Common myeloid progenitor, CD34-positive (primary cell): ENCODE measurements around the gene FBN3. TPM values are rescaled to one million over a fixed set of nuclear protein-coding genes. Genes with fewer than 3 reads are reported as not detected.
A peak's percentile ranks its signal among the peaks of the same experiment; 100 is the strongest.

Source experiments
- CTCF ChIA-PET: fragments of 350-600 bp; sonication (Branson Sonifier 250); formaldehyde crosslinking; loops from one replicate; lab custom pipeline; 2021; ENCODE audit warnings: antibody characterized with exemption; lab: Charles Lee
- POLR2A ChIA-PET: fragments of 350-600 bp; sonication (Branson Sonifier 250); formaldehyde crosslinking; loops from one replicate; lab custom pipeline; 2021; ENCODE audit warnings: antibody characterized with exemption; lab: Charles Lee
- DNase-seq, 3 donors: peaks; one replicate each; pipeline versions ENCODE4 v3.0.0 to v3.0.0-alpha.2; 2013
- H3K27ac ChIP-seq, 2 experiments: 1 replicate in 1 of 2; 2 replicates in 1 of 2; pipeline ENCODE4 v1.7.0; 2013; ENCODE audit warnings: inconsistent platforms in 2 of 2, low read length in 2 of 2, mild to moderate bottlenecking in 2 of 2, low read depth in 1 of 2, moderate library complexity in 1 of 2; ENCODE audit not compliant: severe bottlenecking in 2 of 2, insufficient read depth in 1 of 2, poor library complexity in 1 of 2
- H3K27me3 ChIP-seq, 5 experiments: replicated peaks in 2 of 5; 1 replicate in 3 of 5; 2 replicates in 2 of 5; pipeline versions ENCODE4 v1.6.1 to v1.7.0; 2013; ENCODE audit warnings: low read length in 4 of 5, mild to moderate bottlenecking in 2 of 5, moderate library complexity in 2 of 5, inconsistent platforms in 1 of 5; ENCODE audit not compliant: insufficient read depth in 5 of 5, control insufficient read depth in 4 of 5
- H3K36me3 ChIP-seq, 4 experiments: 1 replicate in 2 of 4; 2 replicates in 2 of 4; pipeline versions ENCODE4 v1.6.1 to v1.7.0; 2013; ENCODE audit warnings: low read length in 3 of 4, control low read depth in 1 of 4, mild to moderate bottlenecking in 1 of 4; ENCODE audit not compliant: control insufficient read depth in 4 of 4, insufficient read depth in 4 of 4
- H3K4me1 ChIP-seq, 4 experiments: 1 replicate in 3 of 4; 2 replicates in 1 of 4; pipeline versions ENCODE4 v1.6.1 to v1.7.1; 2013; ENCODE audit warnings: low read length in 3 of 4, mild to moderate bottlenecking in 3 of 4, control low read depth in 1 of 4, inconsistent platforms in 1 of 4, moderate library complexity in 1 of 4; ENCODE audit not compliant: control insufficient read depth in 4 of 4, insufficient read depth in 4 of 4; ENCODE audit errors: control extremely low read depth in 1 of 4
- H3K4me3 ChIP-seq, 7 experiments: 1 replicate in 4 of 7; 2 replicates in 3 of 7; pipeline versions ENCODE4 v1.5.1 to v1.7.0; 2013; ENCODE audit warnings: mild to moderate bottlenecking in 7 of 7, low read length in 6 of 7, moderate library complexity in 6 of 7, inconsistent platforms in 2 of 7, low read depth in 2 of 7, control low read depth in 1 of 7; ENCODE audit not compliant: insufficient read depth in 4 of 7, control insufficient read depth in 1 of 7; ENCODE audit errors: extremely low read depth in 1 of 7
- H3K9me3 ChIP-seq, 5 experiments: 1 replicate in 4 of 5; 2 replicates in 1 of 5; pipeline versions ENCODE4 v1.6.1 to v1.7.1; 2013; ENCODE audit warnings: low read length in 4 of 5, mild to moderate bottlenecking in 2 of 5, inconsistent platforms in 1 of 5, low read depth in 1 of 5, moderate library complexity in 1 of 5; ENCODE audit not compliant: control insufficient read depth in 4 of 5, insufficient read depth in 2 of 5; ENCODE audit errors: control extremely low read depth in 1 of 5
- WGBS: methylation state at CpG from one replicate; pipeline ENCODE4 v1.1.5; 2013; ENCODE audit not compliant: insufficient coverage; 5-methylcytosine and 5-hydroxymethylcytosine counted together
- polyA plus RNA-seq: library from polyadenylated mRNA; unstranded; fragments of 120-200 nt; gene quantifications from one replicate; pipeline ENCODE4 v1.2.1, GENCODE V29; 2013

Gene FBN3
- polyA plus RNA-seq: 0.01 TPM

DNA sequence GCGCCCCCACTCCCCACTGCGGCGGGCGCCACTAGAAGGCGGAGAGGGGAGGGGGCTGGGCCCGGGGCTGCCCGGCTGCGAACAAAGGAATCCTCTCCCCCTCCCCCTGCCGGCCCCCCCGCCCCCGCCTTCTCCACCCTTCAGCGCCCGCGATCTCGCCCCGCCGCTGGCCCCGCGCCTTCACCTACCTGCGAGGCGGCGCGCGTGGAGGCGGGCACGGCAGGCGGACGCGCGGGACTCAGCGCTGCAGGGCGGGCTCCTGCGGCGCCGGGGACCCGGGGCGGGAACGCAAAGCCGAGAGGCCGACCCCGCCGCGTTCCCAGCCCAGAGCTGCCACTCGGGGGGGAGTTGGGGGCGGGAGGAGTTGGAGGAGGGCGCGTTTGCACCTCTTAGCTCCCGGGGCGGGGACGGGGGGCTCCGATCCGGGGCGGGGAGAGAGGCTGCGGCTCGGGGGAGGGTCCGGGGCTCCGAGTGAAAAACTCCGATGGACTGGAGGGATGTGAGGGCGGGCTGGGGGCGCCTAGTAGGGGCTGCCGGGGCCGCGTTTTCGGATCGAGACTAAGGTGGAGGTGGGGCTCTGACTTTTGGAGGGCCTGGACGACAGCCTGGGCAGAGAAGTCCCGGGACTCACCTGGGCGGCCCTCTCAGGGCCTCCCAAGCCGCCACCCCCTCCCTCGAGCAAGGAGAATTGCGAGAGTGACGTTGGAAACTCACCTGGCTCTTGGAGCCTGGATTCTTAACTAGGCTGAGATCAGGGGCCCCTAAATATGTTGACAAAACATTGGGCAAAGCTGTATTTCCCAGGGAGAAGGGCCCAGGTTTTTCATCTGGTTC lies at the start of gene FBN3:
Gene FBN3 (minus strand): TSS at position 332 of the 834 bp plus-strand sequence. CDS start 2,112 bp downstream, outside the sequence.
- Histone ChIP-seq H3K27me3 (peaks cover 5 to 73% (median 28%) of the 10 kb centered on the region in 5 experiments), H3K4me1 (peaks cover 0 to 10% (median 8%) of the 10 kb centered on the region in 4 experiments), H3K9me3 (no peaks in the 10 kb centered on the region), H3K36me3 (no peaks in the 10 kb centered on the region), H3K27ac (no peak within 1 kb of the TSS), H3K4me3 (peak within 1 kb of the TSS in 5 of 7 experiments; percentile 41 to 52 (median 42))
- POLR2A ChIA-PET: interaction anchor here (0.6 kb wide), 2 partner anchors 26 to 205 kb away, joined by 3 read pairs; no protein-coding TSS in a partner anchor
- CTCF ChIA-PET: interaction anchor here (1.5 kb wide), 1 partner anchor 205 kb away, joined by 6 read pairs; no protein-coding TSS in a partner anchor
- peak in 2 of 3 donors; percentile 8 to 27 for DNase-seq
- 6% methylated on average over 27 of the region's 72 CpGs for WGBS

DNA sequence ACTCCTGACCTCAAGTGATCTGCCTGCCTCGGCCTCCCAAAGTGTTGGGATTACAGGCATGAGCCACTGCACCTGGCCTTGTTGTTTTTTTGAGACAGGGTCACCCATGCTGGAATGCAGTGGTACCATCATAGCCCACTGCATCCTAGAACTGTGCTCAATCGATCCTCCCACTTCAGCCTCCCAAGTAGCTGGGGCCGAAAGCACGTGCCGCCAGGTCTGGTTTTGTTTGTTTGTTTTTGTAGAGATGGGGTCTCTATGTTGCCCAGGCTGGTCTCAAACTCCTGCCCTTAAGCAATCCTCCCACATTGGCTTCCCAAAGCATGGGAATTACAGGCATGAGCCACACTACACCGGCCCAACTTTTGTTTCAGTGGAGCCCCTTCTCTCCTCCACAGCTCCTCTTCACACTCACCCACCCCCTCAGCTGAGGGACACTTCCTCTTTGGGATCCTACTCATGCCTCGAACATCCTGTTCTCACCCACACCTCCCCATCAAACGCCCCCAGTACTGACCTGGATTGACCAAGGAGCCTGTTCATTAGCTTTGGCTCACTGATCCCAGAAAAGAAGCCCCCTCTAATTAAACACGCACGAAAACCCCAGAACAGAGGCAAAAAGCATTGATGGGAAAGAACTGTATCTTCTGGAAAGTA lies 47.0 kb upstream of the FBN3 start:
- H3K9me3 ChIP-seq: no peaks in the 10 kb centered on the region
- 33% methylated on average over 4 of the region's 10 CpGs for WGBS
- no peaks in the 10 kb centered on the region for H3K36me3 ChIP-seq
- no peak overlapping the region for H3K27ac ChIP-seq
- peak in 2 of 3 donors; percentile 40 to 56 for DNase-seq
- no peaks in the 10 kb centered on the region for H3K27me3 ChIP-seq
- peaks cover 3 to 46% (median 33%) of the 10 kb centered on the region in 4 experiments for H3K4me1 ChIP-seq
- POLR2A ChIA-PET: no interaction called here
- CTCF ChIA-PET: no interaction called here
- H3K4me3 ChIP-seq: peak overlapping the region in 1 of 7 experiments; percentile 17

DNA sequence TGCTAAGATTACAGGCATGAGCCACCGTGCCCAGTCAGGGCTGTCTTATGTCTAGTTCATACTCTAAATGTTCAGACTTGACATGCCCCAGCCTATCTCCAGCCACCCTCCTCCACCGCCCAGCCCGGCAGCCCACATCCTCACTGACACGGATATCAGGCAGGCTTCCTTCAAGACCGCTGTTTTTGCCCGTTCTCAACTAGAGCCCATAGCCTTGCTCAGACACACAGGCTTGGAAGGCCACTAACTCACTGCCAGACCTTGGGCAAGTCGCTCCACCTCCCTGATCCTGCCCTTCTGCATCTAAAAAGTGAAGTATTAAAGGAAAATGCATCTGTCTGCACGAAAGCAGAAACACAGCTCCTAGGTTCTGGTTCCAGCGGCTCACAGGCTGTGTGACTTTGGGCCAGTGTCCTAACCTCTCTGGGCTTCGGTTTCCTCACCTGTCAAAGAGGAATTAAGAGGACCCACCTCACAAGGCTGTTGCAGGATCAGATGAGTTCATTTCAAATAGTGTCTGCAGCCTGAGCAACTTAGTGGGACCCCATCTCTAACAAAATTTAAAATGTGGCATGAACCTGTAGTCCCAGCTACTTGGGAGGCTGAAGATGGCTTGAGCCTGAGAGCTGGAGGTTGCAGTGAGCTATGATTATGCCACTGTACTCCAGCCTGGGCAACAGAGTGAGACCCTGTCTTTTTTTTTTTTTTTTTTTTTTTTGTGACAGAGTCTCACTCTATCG lies 45.3 kb upstream of the FBN3 start:
- CTCF ChIA-PET: interaction anchor here (0.6 to 1.1 kb wide), 2 partner anchors 12 to 15 kb away, joined by 3 read pairs; partner anchors contain the start of gene CERS4
- Histone ChIP-seq H3K4me3 (peak overlapping the region in 4 of 7 experiments; percentile 23 to 50 (median 46)), H3K4me1 (peaks cover 3 to 46% (median 33%) of the 10 kb centered on the region in 4 experiments), H3K27ac (peak overlapping the region in 1 of 2 experiments; percentile 49), H3K36me3 (no peaks in the 10 kb centered on the region), H3K9me3 (no peaks in the 10 kb centered on the region), H3K27me3 (no peaks in the 10 kb centered on the region)
- POLR2A ChIA-PET: interaction anchor here (0.9 kb wide), 1 partner anchor 15 kb away, joined by 4 read pairs; the partner anchor contains the start of gene CERS4
- 22% methylated on average over 9 of the region's 11 CpGs for WGBS
- peak; percentile 39 to 88 (median 82) for DNase-seq

DNA sequence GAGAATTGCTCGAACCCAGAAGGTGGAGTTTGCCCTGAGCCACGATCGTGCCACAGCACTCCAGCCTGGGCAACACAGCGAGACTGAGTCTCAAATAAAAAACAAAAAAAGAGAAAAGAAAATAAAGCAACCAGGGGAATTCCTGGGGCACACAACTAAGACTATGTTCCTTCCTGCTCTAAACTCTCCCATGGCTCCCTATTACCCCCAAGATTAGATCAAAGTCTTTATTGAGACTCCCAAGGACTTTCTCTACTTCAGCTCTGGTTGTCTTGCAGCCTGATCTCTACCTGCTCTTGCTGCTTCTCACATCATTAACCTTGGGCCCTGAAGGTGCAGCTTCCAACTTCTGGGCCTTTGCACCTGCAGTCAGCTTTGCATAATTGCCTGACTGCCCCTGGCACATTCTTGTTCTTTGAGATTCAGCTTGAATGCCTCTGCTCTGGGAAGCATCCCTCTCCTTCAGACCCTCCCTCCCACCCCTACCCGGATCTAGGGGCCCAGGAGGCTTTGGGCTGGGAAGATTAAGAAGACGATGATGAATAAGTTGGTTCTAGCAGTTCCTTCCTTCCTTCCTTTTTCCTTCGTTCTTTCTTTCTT lies 42.9 kb upstream of the FBN3 start:
- DNase-seq: no peak
- ChIA-PET CTCF (no interaction called here), POLR2A (no interaction called here)
- Histone ChIP-seq H3K27me3 (no peaks in the 10 kb centered on the region), H3K36me3 (no peaks in the 10 kb centered on the region), H3K4me1 (peaks cover 3 to 41% (median 33%) of the 10 kb centered on the region in 4 experiments), H3K4me3 (no peak overlapping the region), H3K9me3 (no peaks in the 10 kb centered on the region), H3K27ac (no peak overlapping the region)
- 100% methylated on average over 4 of the region's 7 CpGs for WGBS

DNA sequence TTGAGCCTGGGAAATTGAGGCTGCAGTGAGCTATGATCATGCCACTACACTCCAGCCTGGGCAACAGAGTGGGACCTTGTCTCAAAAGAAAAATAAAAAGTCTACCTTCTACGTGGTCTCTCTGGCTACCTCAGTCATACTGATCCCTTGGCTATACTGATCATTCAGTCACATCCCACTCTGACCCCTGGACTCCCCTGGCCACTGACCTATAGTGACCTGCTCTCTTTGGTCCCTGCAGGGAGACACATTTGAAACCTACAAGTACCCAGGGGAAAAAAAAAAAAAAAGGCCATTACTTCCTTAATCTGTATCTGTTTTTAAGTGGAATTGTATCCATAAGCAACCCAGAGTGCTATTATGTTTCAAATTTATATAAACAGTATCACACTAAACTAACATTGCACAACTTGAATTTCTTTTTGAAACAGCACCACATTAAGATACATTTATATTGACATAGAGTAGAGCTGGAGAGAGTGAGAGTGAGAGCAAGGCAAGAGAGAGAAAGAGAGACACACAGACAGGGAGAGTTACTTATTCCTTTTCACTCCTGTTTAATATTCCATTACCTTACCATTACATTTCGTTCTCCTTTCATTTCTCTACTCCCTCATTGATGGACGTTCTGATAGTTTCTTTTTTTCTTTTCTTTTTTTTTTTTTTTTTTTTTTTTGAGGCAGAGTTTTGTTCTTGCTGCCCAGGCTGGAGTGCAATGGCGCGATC lies 36.1 kb upstream of the FBN3 start:
- Histone ChIP-seq H3K4me3 (no peak overlapping the region), H3K27me3 (no peaks in the 10 kb centered on the region), H3K4me1 (peaks cover 0 to 6% (median 5%) of the 10 kb centered on the region in 4 experiments), H3K36me3 (no peaks in the 10 kb centered on the region), H3K27ac (no peak overlapping the region), H3K9me3 (no peaks in the 10 kb centered on the region)
- ChIA-PET POLR2A (no interaction called here), CTCF (interaction anchor here (1.1 to 1.4 kb wide), 3 partner anchors 9 to 210 kb away, joined by 3 to 5 read pairs (median 4); no protein-coding TSS in a partner anchor)
- no peak for DNase-seq
- 92% methylated on average over 1 of the region's 5 CpGs for WGBS

DNA sequence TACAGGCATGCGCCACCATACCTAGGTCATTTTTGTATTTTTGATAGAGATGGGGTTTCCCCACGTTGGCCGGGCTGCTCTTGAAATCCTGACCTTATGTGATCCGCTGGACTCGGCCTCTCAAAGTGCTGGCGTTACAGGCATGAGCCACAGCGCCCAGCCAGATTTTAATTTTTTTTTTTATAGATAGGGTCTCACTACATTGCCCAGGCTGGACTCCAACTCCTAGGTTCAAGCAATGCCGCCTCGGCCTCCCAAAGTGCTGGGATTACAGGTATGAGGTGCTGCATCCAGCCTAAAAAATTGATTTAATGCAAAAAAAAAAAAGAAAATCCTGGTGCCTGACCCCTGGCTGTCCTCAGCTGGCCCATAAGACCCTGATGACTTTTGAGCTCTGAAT lies 34.9 kb upstream of the FBN3 start:
- peaks cover 0 to 6% (median 5%) of the 10 kb centered on the region in 4 experiments for H3K4me1 ChIP-seq
- no peak overlapping the region for H3K27ac ChIP-seq
- 97% methylated on average over 9 of the region's 9 CpGs for WGBS
- H3K27me3 ChIP-seq: no peaks in the 10 kb centered on the region
- POLR2A ChIA-PET: no interaction called here
- H3K4me3 ChIP-seq: no peak overlapping the region
- no peaks in the 10 kb centered on the region for H3K36me3 ChIP-seq
- no peak for DNase-seq
- CTCF ChIA-PET: interaction anchor here (0.6 to 1.4 kb wide), 5 partner anchors 8 to 486 kb away, joined by 3 to 5 read pairs (median 3); no protein-coding TSS in a partner anchor
- no peaks in the 10 kb centered on the region for H3K9me3 ChIP-seq
